AG09319 (cell line): Measurements from ENCODE around the gene PPP2R2B.

Experiments
- DNase-seq: peaks from one replicate; pipeline ENCODE4 v3.0.0-alpha.2; 2010; ENCODE audit warnings: low read depth; ENCODE audit errors: extremely low read depth
- CTCF ChIP-seq: IDR thresholded peaks from 2 replicates; pipeline ENCODE4 v1.5.1; 2011; ENCODE audit warnings: low read depth, mild to moderate bottlenecking, inconsistent platforms, low read length, moderate library complexity

Gene PPP2R2B

GRCh38 chr5:146825033-146825432 lies 53.5 kb downstream of the PPP2R2B start:
- TF ChIP-seq CTCF = no peak
- no peak for DNase-seq

- no peak for DNase-seq
Observed at GRCh38 chr5:146821732-146822131, 56.8 kb downstream of the PPP2R2B start.

GRCh38 chr5:146820987-146821386 lies 57.6 kb downstream of the PPP2R2B start:
- no peak for DNase-seq
- TF ChIP-seq CTCF = no peak

More at GRCh38 chr5:146821732-146822131, 56.8 kb downstream of the PPP2R2B start:
- no peak for TF ChIP-seq CTCF

GRCh38 chr5:146818822-146819221 lies 59.7 kb downstream of the PPP2R2B start:
- no peak for TF ChIP-seq CTCF
- no peak for DNase-seq

GRCh38 chr5:146817973-146818372 lies 60.6 kb downstream of the PPP2R2B start:
- no peak for TF ChIP-seq CTCF

GRCh38 chr5:146816775-146817387 lies 61.7 kb downstream of the PPP2R2B start:
- DNase-seq = no peak
- no peak for TF ChIP-seq CTCF

More at GRCh38 chr5:146817973-146818372, 60.6 kb downstream of the PPP2R2B start:
- no peak for DNase-seq

- no peak for TF ChIP-seq CTCF
- DNase-seq = no peak
Observed at GRCh38 chr5:146815411-146815810, 63.1 kb downstream of the PPP2R2B start.
